MM.1S (cell line): Measurements from ENCODE around the gene LRP10.
A peak's percentile ranks its signal among the peaks of the same experiment; 100 is the strongest.

Experiments
- DNase-seq: peaks from one replicate; pipeline ENCODE4 v3.0.0-alpha.2; 2015
- H2AFZ ChIP-seq: fragments of 300-600 bp; sonication (generic); 2 replicates; pipeline ENCODE4 v1.6.0; 2016; ENCODE audit warnings: antibody characterized with exemption, low read length
- H3F3A ChIP-seq: fragments of 300-600 bp; sonication (generic); 2 replicates; pipeline ENCODE4 v1.6.1; 2016; ENCODE audit warnings: mild to moderate bottlenecking, antibody characterized with exemption, low read length, moderate library complexity, mixed read lengths; ENCODE audit not compliant: insufficient read depth
- H3K27ac ChIP-seq: fragments of 300-600 bp; sonication (generic); 2 replicates; pipeline ENCODE4 v1.5.1; 2016; ENCODE audit warnings: mild to moderate bottlenecking, low read length
- H3K27me3 ChIP-seq: fragments of 300-600 bp; sonication (generic); replicated peaks from 2 replicates; pipeline ENCODE4 v1.6.0; 2016; ENCODE audit warnings: low read length; ENCODE audit not compliant: insufficient read depth
- H3K36me3 ChIP-seq: fragments of 300-600 bp; sonication (generic); replicated peaks from 2 replicates; pipeline ENCODE4 v1.6.1; 2016; ENCODE audit warnings: mild to moderate bottlenecking, low read length, mixed read lengths; ENCODE audit not compliant: insufficient read depth
- H3K4me1 ChIP-seq: fragments of 300-600 bp; sonication (generic); 2 replicates; pipeline ENCODE4 v1.6.1; 2016; ENCODE audit warnings: low read length, mixed read lengths
- H3K4me2 ChIP-seq: fragments of 300-600 bp; sonication (generic); 2 replicates; pipeline ENCODE4 v1.6.0; 2016; ENCODE audit warnings: low read depth, low read length
- H3K4me3 ChIP-seq: fragments of 300-600 bp; sonication (generic); 2 replicates; pipeline ENCODE4 v1.5.1; 2016; ENCODE audit warnings: low read length, mixed read lengths
- H3K79me2 ChIP-seq: fragments of 300-600 bp; sonication (generic); 2 replicates; pipeline ENCODE4 v1.6.1; 2016; ENCODE audit warnings: mixed run types, low read length, mixed read lengths
- H3K9ac ChIP-seq: fragments of 300-600 bp; sonication (generic); 2 replicates; pipeline ENCODE4 v1.6.1; 2016; ENCODE audit warnings: low read length, mixed read lengths
- H3K9me2 ChIP-seq: fragments of 300-600 bp; sonication (generic); replicated peaks from 2 replicates; pipeline ENCODE4 v1.6.1; 2016; ENCODE audit warnings: mild to moderate bottlenecking, low read length, mixed read lengths; ENCODE audit not compliant: insufficient read depth
- H3K9me3 ChIP-seq: fragments of 300-600 bp; sonication (generic); replicated peaks from 2 replicates; pipeline ENCODE4 v1.6.1; 2016; ENCODE audit warnings: mild to moderate bottlenecking, low read length, mixed read lengths; ENCODE audit not compliant: insufficient read depth
- H4K20me1 ChIP-seq: fragments of 300-600 bp; sonication (generic); 2 replicates; pipeline ENCODE4 v1.6.1; 2016; ENCODE audit warnings: mild to moderate bottlenecking, low read length, moderate library complexity, mixed read lengths; ENCODE audit not compliant: insufficient read depth
- CTCF ChIP-seq: fragments of 300-600 bp; sonication (generic); IDR thresholded peaks from 2 replicates; pipeline ENCODE4 v1.5.1; 2016; ENCODE audit warnings: antibody characterized with exemption, low read length, mixed read lengths
- EZH2 ChIP-seq: fragments of 300-600 bp; sonication (generic); optimal IDR thresholded peaks from 2 replicates; pipeline ENCODE3; 2017; ENCODE audit warnings: low read depth, mild to moderate bottlenecking, antibody characterized with exemption, low read length, mixed read lengths
- EZH2phosphoT487 ChIP-seq: fragments of 300-600 bp; sonication (generic); IDR thresholded peaks from 2 replicates; pipeline ENCODE4 v1.6.1; 2018; ENCODE audit warnings: antibody characterized with exemption, low read length

Gene LRP10

DNA sequence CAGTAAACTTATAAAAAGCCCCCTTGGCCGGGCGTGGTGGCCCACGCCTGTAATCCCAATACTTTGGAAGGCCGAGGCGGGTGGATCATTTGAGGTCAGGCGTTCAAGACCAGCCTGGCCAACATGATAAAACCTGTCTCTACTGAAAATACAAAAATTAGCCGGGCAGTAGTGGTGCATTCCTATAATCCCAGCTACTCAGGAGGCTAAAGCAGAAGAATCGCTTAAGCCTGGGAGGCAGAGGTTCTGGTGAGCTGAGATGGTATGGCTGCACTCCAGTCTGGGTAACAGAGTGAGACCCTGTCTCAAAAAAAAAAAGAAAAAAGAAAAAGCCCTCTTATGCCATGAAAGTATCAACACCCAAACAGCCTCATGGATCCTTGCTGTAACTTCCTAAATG is 54.0 kb downstream of the LRP10 start:
- 0 out of 2 replicates have a peak, but pooled peaks cover 3% of the 10 kb centered on the region for H3K4me1 ChIP-seq
- no peak overlapping the region for H3K4me2 ChIP-seq
- no peak overlapping the region for H3K9ac ChIP-seq

GRCh38 chr14:22926316-22926715 is 54.8 kb downstream of the LRP10 start:
- no peak for DNase-seq
- Histone ChIP-seq H3K4me3 (no peak overlapping the region), H3K4me1 (0 out of 2 replicates have a peak, but pooled peaks cover 3% of the 10 kb centered on the region), H3K9me3 (no peaks in the 10 kb centered on the region), H3F3A (peaks cover 5% of the 10 kb centered on the region; the same call in 1 of the 2 replicates), H3K36me3 (no peaks in the 10 kb centered on the region), H3K79me2 (peaks cover 15% of the 10 kb centered on the region), H3K27ac (no peak overlapping the region), H3K9me2 (no peaks in the 10 kb centered on the region), H2AFZ (no peak overlapping the region), H3K27me3 (no peaks in the 10 kb centered on the region), H4K20me1 (no peaks in the 10 kb centered on the region), H3K9ac (no peak overlapping the region), H3K4me2 (no peak overlapping the region)
- TF ChIP-seq EZH2phosphoT487 (no peak), EZH2 (no peak), CTCF (no peak)

More for the DNA sequence above, 54.0 kb downstream of the LRP10 start:
- TF ChIP-seq EZH2 (no peak), EZH2phosphoT487 (no peak), CTCF (no peak)
- peaks cover 5% of the 10 kb centered on the region; the same call in 1 of the 2 replicates for H3F3A ChIP-seq
- no peak for DNase-seq
- no peak overlapping the region for H3K4me3 ChIP-seq
- H3K79me2 ChIP-seq = peaks cover 15% of the 10 kb centered on the region
- no peaks in the 10 kb centered on the region for H3K27me3 ChIP-seq
- H3K27ac ChIP-seq = no peak overlapping the region
- no peaks in the 10 kb centered on the region for H4K20me1 ChIP-seq
- H3K36me3 ChIP-seq = no peaks in the 10 kb centered on the region
- H2AFZ ChIP-seq = no peak overlapping the region
- H3K9me2 ChIP-seq = no peaks in the 10 kb centered on the region
- no peaks in the 10 kb centered on the region for H3K9me3 ChIP-seq

GRCh38 chr14:22928237-22929103 is 56.9 kb downstream of the LRP10 start:
- H3F3A ChIP-seq = peaks cover 5% of the 10 kb centered on the region; the same call in 1 of the 2 replicates
- peak overlapping the region; percentile 93 for H3K4me3 ChIP-seq
- peak overlapping the region; percentile 83 for H3K4me2 ChIP-seq
- DNase-seq = no peak
- no peaks in the 10 kb centered on the region for H4K20me1 ChIP-seq
- H3K9me3 ChIP-seq = no peaks in the 10 kb centered on the region
- peak overlapping the region; percentile 67 for H3K27ac ChIP-seq
- H3K79me2 ChIP-seq = peaks cover 15% of the 10 kb centered on the region
- no peak for TF ChIP-seq EZH2
- TF ChIP-seq EZH2phosphoT487 = no peak
- no peak for TF ChIP-seq CTCF
- peak overlapping the region; percentile 67; the same call in 1 of the 2 replicates for H2AFZ ChIP-seq
- 0 out of 2 replicates have a peak, but pooled peaks cover 3% of the 10 kb centered on the region for H3K4me1 ChIP-seq
- no peaks in the 10 kb centered on the region for H3K9me2 ChIP-seq
- H3K9ac ChIP-seq = peak overlapping the region; percentile 93
- H3K36me3 ChIP-seq = no peaks in the 10 kb centered on the region
- H3K27me3 ChIP-seq = no peaks in the 10 kb centered on the region
